ENCODE measurements around the gene APELA.

GRCh38 chr4:164847967-164848649, 28.9 kb upstream of the APELA start:
- no peak for TF ChIP-seq EZH2 (IDR thresholded peaks at IDR 0.05; ENCODE audit: insufficient read depth, poor library complexity, severe bottlenecking)
- no peak for TF ChIP-seq EZH2phosphoT487 (IDR thresholded peaks at IDR 0.05; ENCODE audit: insufficient read depth, low read depth)

Data from GM23248 (cell line).